Caco-2 (cell line): ENCODE measurements around the gene PDZD2. TPM values are rescaled to one million over a fixed set of nuclear protein-coding genes. Genes with fewer than 3 reads are reported as not detected.

Experiments
- BruUV-seq: library from RNA; stranded (reverse); fragments of 400-500 nt; replicated peaks from 2 replicates; lab custom pipeline; 2021; lab: Mats Ljungman, UMichigan
- CTCF ChIA-PET: fragments of 300-600 bp; sonication (Branson Sonifier 250); formaldehyde crosslinking; loops from one replicate; lab custom pipeline; 2022; ENCODE audit warnings: antibody characterized with exemption; lab: Charles Lee
- POLR2A ChIA-PET: fragments of 300-600 bp; sonication (Branson Sonifier 250); formaldehyde crosslinking; loops from one replicate; lab custom pipeline; 2022; ENCODE audit warnings: antibody characterized with exemption; lab: Charles Lee
- DNase-seq, 2 experiments: peaks; one replicate each; pipeline versions ENCODE4 v3.0.0 to v3.0.0-alpha.2; 2020 to 2022
- H3K27me3 ChIP-seq: replicated peaks from 2 replicates; pipeline ENCODE4 v1.6.0; 2011; ENCODE audit warnings: low read length; ENCODE audit not compliant: control insufficient read depth, insufficient read depth
- H3K36me3 ChIP-seq: 2 replicates; pipeline ENCODE4 v1.5.1; 2011; ENCODE audit warnings: low read length; ENCODE audit not compliant: control insufficient read depth, insufficient read depth
- H3K4me1 ChIP-seq: fragments of 250-450 bp; sonication (Bioruptor Pico); 2 replicates; pipeline ENCODE4 v1.5.1; 2020; ENCODE audit warnings: mild to moderate bottlenecking
- H3K4me3 ChIP-seq: 2 replicates; pipeline ENCODE4 v1.5.1; 2011; ENCODE audit warnings: low read depth, mild to moderate bottlenecking, control low read depth, low read length
- H3K9me3 ChIP-seq: fragments of 250-450 bp; sonication (Bioruptor Pico); 2 replicates; pipeline ENCODE4 v1.5.1; 2020; ENCODE audit warnings: mild to moderate bottlenecking, moderate library complexity
- H3K27ac Mint-ChIP-seq: one replicate; pipeline ENCODE4 v1.8.0; 2022; ENCODE audit warnings: mixed read lengths; ENCODE audit not compliant: unreplicated experiment
- H3K27me3 Mint-ChIP-seq: one replicate; pipeline ENCODE4 v1.8.0; 2022; ENCODE audit warnings: mixed read lengths; ENCODE audit not compliant: insufficient read depth, unreplicated experiment
- H3K36me3 Mint-ChIP-seq: one replicate; pipeline ENCODE4 v1.8.0; 2022; ENCODE audit warnings: mild to moderate bottlenecking, mixed read lengths; ENCODE audit not compliant: insufficient read depth, unreplicated experiment
- H3K4me1 Mint-ChIP-seq: one replicate; pipeline ENCODE4 v1.8.0; 2022; ENCODE audit warnings: low read depth, mixed read lengths; ENCODE audit not compliant: unreplicated experiment
- H3K4me3 Mint-ChIP-seq: one replicate; pipeline ENCODE4 v1.8.0; 2022; ENCODE audit warnings: mild to moderate bottlenecking, moderate library complexity, mixed read lengths; ENCODE audit not compliant: unreplicated experiment
- H3K9me3 Mint-ChIP-seq: one replicate; pipeline ENCODE4 v1.8.0; 2022; ENCODE audit warnings: mixed read lengths; ENCODE audit not compliant: unreplicated experiment
- CTCF ChIP-seq, 2 experiments: fragments of 200-600 bp in 1 of 2; IDR thresholded peaks; 1 replicate in 1 of 2; 2 replicates in 1 of 2; pipeline versions ENCODE4 v1.5.1 to v1.8.0; 2011 to 2022; ENCODE audit warnings: antibody characterized with exemption in 1 of 2, control low read depth in 1 of 2, inconsistent platforms in 1 of 2, low read depth in 1 of 2, low read length in 1 of 2, mild to moderate bottlenecking in 1 of 2, moderate library complexity in 1 of 2; ENCODE audit not compliant: insufficient read depth in 1 of 2, severe bottlenecking in 1 of 2, unreplicated experiment in 1 of 2
- intact Hi-C: fragments of 100-400 bp; cut with micrococcal nuclease; formaldehyde crosslinking; loops from one replicate; pipeline ENCODE4 v1.10.0; 2022; ENCODE audit not compliant: unreplicated experiment
- total RNA-seq: library from RNA; stranded (reverse); gene quantifications from 2 replicates; pipeline ENCODE4 v1.2.3, GENCODE V29; 2022

Gene PDZD2
- total RNA-seq, 1 experiment from 2014 or later, result 0.16 TPM

- TF ChIP-seq CTCF (IDR thresholded peaks at IDR 0.05; ENCODE audit: insufficient read depth in 1 of 2, low read depth in 1 of 2, low read length in 1 of 2, severe bottlenecking in 1 of 2, unreplicated experiment in 1 of 2), result no peak
- H3K4me1 ChIP-seq, result no peaks in the 10 kb centered on the region
- H3K9me3 Mint-ChIP-seq, result peaks cover 16% of the 10 kb centered on the region
- H3K36me3 Mint-ChIP-seq, result no peaks in the 10 kb centered on the region
- no peak overlapping the region for H3K4me3 Mint-ChIP-seq
- no peak overlapping the region for H3K4me3 ChIP-seq
- DNase-seq, result no peak
- no peaks in the 10 kb centered on the region for H3K27me3 ChIP-seq
- no peaks in the 10 kb centered on the region for H3K36me3 ChIP-seq
- H3K27me3 Mint-ChIP-seq, result no peaks in the 10 kb centered on the region
- ChIA-PET CTCF (no interaction called here), POLR2A (no interaction called here)
- no TSS peak for BruUV-seq
- intact Hi-C loops, result no loop called here
- no peak overlapping the region for H3K27ac Mint-ChIP-seq
- H3K4me1 Mint-ChIP-seq, result no peaks in the 10 kb centered on the region
- H3K9me3 ChIP-seq, result no peaks in the 10 kb centered on the region
Observed at GRCh38 chr5:32004404-32004803, 365.5 kb downstream of the PDZD2 start.

- Mint-ChIP-seq H3K27me3 (peaks cover 6% of the 10 kb centered on the region), H3K27ac (no peak overlapping the region), H3K4me1 (no peaks in the 10 kb centered on the region), H3K36me3 (no peaks in the 10 kb centered on the region), H3K4me3 (no peak overlapping the region), H3K9me3 (peaks cover 3% of the 10 kb centered on the region)
- Histone ChIP-seq H3K27me3 (no peaks in the 10 kb centered on the region), H3K4me3 (no peak overlapping the region), H3K4me1 (no peaks in the 10 kb centered on the region), H3K36me3 (no peaks in the 10 kb centered on the region), H3K9me3 (no peaks in the 10 kb centered on the region)
- DNase-seq, result no peak
- ChIA-PET POLR2A (no interaction called here), CTCF (no interaction called here)
- intact Hi-C loops, result no loop called here
- BruUV-seq, result no TSS peak
- TF ChIP-seq CTCF (IDR thresholded peaks at IDR 0.05; ENCODE audit: insufficient read depth in 1 of 2, low read depth in 1 of 2, low read length in 1 of 2, severe bottlenecking in 1 of 2, unreplicated experiment in 1 of 2), result no peak
Observed at GRCh38 chr5:32008746-32009145, 369.8 kb downstream of the PDZD2 start.

GRCh38 chr5:32013658-32014057 lies 374.7 kb downstream of the PDZD2 start:
- intact Hi-C loops, result no loop called here
- Mint-ChIP-seq H3K4me3 (no peak overlapping the region), H3K9me3 (no peaks in the 10 kb centered on the region), H3K36me3 (no peaks in the 10 kb centered on the region), H3K27ac (no peak overlapping the region), H3K27me3 (peaks cover 6% of the 10 kb centered on the region), H3K4me1 (peaks cover 6% of the 10 kb centered on the region)
- Histone ChIP-seq H3K4me1 (no peaks in the 10 kb centered on the region), H3K36me3 (no peaks in the 10 kb centered on the region), H3K4me3 (no peak overlapping the region), H3K9me3 (no peaks in the 10 kb centered on the region), H3K27me3 (no peaks in the 10 kb centered on the region; the same call in 1 of the 2 replicates)
- BruUV-seq, result no TSS peak
- POLR2A ChIA-PET, result no interaction called here
- CTCF ChIA-PET, result no interaction called here
- no peak for TF ChIP-seq CTCF (IDR thresholded peaks at IDR 0.05; ENCODE audit: insufficient read depth in 1 of 2, low read depth in 1 of 2, low read length in 1 of 2, severe bottlenecking in 1 of 2, unreplicated experiment in 1 of 2)
- DNase-seq, result no peak
